OCI-M2 (cell line): Measurements from ENCODE around the gene NLGN2.
"Not testable (repeated sequence)": the region's sequence is repeated elsewhere in the genome, so short reads cannot be mapped to it uniquely, and the experiment has no call there.

Experiments
- DNase-seq: peaks from one replicate; lab custom pipeline; 2025; ENCODE audit not compliant: unreplicated experiment; lab: John Stamatoyannopoulos, UW

NLGN2 gene

DNA sequence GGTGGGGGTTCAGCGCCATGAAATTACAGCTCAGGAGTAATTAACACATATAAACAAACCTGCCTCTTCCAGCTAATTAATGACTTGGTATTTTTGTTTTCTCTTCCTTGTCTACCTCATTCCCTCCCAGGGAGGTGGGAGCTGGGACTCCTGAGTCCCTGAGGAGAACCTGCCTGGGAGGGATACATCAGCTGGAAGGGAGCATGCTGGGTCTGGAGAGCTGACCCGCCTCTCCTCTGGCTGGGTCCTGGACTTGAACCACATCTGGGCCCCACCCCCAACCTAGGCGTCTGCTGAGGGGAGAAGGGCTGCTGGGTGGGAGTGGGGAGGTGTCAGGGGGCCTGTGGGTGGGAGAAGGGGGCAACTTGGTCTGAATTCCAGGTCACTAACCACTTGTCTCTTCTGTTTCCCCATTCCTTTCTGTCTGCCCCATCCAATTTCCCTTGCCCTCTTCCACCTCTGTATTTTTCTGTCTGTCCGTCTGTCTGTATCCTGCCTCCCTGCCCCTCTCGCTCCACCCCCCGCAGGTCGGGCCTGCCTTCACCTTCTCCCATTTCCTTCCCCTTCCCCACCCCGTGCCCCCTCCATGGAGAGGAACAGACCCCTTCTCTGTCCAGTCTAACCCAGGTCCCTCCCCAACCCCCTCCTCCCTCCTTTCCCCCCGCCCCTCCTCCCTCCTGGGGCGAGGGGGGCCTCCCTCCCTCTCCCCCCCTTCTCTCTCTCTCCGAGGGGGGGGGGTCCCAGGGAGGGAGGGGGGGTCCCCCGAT lies at the start of gene NLGN2:
TSS of gene NLGN2 (plus strand) at position 361 of the 767 bp plus-strand sequence. CDS start 411 bp downstream, outside the sequence.
- no peak for DNase-seq

DNA sequence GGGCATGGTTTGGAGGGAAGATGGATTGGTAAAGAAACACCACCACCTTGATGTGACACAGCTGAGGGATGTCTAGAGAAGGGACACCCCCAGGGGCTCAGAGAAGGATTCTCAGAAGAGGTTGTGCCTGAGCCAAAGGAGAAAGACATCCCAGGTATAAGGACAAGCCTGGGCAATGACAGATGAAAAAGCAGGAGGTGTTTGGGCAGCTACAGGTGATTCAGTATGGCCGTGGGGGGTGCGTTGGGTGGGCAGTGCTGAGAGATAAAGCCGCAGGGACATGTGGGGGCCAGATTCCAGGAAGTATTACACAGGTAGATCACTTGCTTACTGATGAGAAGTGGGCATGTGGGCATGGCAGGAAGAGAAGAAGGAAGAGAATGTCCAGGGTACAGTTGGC lies 45.7 kb upstream of the NLGN2 start:
- no peak for DNase-seq

DNA sequence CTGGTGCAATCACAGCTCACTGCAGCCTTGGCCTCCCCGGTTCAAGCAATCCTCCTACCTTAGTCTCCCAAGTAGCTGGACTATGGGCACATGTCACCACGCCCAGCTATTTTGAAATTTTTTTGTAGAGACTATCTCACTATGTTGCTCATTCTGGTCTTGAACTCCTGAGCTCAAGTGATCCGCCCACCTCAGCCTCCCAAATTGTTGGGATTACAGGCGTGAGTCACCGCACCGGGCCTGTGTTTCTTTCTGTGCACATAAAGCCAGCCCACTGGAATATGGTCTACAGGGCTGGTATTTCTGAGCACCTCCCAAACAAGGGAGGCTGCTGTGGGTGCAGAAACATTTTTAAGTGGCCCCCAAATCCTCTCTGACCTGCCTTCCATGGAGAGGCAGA lies 44.3 kb upstream of the NLGN2 start:
- DNase-seq = no peak

DNA sequence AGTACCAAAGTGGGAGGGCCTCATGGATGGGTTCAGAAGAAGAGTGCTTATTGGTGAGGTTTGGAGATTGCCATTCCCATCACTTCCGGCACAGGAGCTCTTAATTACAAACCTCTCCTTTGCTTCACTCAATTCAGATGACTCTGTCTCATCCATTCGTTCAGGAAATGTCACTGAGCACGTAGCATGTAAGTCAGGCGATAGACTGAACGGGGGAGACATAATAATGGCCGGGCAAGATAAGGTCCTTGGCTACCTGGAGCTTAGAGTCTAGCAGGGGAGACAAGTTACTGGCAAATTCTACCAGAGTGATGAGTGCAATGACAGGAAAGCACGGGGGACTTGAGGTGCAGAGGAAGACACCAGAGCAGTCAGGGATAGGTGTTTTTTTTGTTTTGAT lies 41.7 kb upstream of the NLGN2 start:
- not testable (repeated sequence) for DNase-seq

DNA sequence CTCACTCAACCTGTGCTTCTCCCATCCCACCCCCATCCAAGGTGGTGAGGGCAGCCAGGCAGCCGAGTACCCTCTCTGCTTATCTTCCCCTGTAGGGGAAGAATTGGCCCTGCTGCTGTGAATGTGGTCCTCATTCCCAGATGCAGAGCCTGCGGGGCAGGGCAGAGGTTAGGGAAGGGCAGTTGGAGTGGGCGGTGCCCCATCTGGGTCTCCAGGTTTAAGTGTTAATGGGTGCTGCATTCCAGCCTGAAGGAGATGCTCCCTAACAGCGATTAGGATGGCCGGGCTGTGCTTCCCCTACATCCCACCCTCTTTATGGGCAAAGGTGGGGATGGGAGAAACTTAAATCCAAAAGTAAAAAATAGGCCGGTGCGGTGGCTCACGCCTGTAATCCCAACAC lies 40.6 kb upstream of the NLGN2 start:
- DNase-seq = no peak

DNA sequence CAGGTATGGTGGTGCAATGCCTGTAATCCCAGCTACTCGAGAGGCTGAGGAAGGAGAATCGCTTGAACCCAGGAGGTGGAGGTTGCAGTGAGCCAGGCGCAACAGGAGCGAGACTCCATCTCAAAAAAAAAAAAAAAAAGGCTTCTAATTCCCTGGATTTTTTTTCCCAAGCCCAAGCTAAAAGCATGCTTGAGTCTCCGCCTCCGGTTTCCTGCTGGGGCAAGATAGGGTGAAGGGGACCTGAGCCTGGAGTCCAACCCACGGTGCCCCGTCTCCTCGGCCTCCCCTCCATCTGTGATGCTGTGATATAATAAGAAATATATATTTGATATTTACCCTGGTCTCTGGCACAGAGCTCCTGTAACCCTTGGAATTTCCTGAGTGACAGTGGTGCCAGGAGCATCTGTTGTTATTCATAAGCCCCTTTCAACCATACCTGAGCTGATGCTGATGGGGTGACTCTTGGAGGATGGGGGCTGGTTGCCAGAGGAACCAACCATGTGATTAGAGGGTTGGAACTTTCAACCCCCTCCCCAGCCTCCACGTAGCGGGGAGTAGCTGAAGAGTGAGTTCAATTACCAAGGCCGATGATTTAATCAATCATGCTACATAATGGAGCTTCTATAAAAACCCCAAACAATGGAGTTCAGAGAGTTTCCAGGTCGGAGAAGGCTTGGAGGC lies 39.6 kb upstream of the NLGN2 start:
- no peak for DNase-seq

DNA sequence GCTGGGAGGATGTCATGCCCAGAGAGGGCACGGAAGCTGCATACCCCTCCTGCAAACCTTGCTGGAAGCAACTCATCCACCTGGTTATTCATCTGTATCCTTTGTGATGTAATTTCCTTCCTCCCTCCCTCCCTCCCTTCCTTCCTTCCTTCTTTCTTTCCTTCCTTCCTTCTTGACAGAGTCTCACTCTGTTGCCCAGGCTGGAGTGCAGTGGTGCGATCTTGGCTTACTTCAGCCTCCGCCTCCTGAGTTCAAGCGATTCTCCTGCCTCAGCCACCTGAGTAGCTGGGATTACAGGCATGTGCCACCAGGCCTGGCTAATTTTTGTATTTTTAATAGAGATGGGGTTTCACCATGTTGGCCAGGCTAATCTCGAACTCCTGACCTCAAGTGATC lies 39.0 kb upstream of the NLGN2 start:
- not testable (repeated sequence) for DNase-seq

DNA sequence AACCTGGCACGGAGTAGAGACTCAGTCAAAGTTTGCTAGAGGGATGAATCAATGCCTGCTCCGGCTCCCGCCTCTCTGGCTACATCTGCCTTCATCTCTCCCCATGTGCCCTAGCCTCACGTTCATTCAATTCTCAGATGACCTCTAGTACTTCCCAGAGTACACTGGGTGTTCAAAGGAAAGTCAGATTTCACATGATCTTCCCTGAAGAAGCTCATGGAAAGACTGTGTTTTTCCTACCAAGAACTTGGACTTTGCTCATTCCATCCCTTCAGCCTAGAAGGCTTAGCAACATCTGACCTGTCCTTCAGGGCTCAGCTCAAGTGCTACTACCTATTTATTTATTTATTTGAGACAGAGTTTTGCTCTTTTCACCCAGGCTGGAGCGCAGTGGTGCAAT lies 37.8 kb upstream of the NLGN2 start:
- DNase-seq = no peak

DNA sequence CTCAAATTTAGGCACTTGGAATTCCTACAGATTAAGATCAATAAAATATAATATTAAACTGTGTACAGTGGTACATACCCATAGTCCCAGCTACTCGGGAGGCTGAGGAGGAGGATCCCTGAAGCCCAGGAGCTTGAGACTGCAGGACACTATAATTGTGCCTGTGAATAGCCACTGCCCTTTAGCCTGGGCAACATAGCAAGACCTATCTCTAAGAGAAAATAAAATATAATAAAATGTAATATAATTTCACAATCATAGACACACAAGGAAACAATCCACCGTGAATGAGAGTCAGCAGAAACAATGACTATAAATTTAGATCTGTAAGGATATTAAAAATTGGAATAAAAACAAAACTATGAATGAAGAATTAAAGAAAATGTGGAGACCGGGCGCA lies 36.8 kb upstream of the NLGN2 start:
- no peak for DNase-seq

DNA sequence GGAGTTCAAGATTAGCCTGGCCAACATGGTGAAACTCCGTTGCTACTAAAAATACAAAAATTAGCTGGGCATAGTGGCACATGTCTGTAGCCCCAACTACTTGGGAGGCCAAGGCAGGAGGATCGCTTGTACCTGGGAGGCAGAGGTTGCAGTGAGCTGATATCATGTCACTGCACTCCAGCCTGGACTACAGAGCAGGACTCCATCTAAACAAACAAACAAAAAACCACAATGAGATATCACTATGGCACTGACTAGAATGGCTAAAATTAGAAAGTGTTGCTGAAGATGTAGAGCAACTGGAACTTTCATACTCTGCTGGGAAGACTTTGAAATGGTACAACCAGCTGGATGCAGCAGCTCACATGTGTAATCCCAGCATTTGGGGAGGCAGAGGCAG lies 33.3 kb upstream of the NLGN2 start:
- no peak for DNase-seq

DNA sequence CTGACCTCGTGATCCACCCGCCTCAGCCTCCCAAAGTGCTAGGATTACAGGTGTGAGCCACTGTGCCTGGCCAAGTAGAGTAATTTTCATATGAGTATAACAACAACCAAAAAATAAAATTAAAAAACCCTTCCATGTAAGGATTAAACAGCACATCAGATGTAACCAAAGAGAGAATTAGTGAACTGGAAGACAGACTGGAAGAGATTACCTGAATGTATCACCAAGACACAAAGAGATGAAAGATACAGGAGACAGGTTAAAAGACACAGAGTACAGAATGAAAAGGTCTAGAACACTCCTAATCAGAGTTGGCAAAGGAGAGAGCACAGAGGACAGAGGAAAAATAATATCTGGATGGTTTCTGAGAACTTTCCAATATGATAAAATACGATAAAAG lies 28.5 kb upstream of the NLGN2 start:
- no peak for DNase-seq

DNA sequence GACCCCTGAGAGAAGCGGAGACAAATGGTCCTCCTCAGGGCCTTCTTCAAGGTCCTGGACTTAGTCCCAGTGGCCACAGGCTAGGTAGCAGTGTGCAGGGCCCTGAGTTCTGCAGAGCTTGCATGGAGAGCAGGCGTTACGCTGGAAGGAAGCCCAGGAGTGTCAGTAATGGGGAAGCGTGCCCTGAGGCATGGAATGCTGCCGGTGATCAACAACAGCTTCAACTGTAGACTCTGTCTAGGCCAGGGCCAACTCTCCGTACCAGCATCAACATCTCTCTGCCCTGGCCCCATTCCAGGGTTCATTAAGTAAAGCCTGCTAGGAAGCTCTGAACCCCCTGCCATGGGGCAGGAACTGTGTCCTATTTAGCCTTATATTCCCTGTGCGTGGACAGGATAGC lies 27.3 kb upstream of the NLGN2 start:
- no peak for DNase-seq

DNA sequence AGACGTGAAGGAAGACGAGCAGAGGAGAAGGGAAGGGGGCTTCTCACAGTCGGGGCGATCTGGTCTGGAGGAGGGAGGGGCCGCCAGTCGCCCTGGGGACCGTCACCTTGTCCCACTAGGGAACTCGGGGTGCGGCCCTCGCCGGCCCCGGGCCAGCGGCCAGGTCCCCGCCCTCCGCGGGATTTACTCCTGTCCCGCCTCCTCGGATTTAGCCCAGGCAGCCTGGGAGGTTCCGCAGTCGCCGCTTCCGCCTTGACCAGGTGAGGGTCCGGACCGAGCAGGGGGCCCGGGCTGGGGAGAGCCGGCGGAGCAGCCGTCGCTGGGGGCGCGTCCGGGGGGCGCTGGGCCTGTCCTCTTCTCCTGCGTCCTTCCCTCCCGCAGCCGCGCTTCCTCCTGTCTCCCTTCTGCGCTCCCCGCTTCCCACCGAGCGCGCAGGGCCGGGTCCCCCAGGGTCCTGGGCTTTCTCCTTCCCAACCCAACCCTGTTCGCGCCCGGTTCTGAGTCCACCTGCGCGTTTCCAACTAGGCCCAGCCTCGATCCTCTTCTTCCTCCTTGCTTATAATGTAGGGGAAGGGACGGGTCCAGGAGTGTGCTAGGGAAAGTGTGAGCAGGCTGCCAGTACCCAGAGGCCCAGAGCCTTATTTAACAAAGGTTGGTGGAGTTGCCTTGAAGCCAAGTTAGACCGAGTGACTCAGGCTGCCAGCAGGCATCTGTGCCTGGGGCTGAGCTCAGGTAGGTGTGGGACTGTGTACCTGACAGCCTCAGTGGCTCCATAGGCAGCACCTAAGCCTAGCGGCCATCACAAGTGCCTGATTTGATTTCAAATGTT lies 26.6 kb upstream of the NLGN2 start, which contains the start of gene TNK1:
TSS of gene TNK1 (plus strand) at position 235 of the 829 bp plus-strand sequence. CDS start 1,838 bp downstream, outside the sequence.
- no peak for DNase-seq

DNA sequence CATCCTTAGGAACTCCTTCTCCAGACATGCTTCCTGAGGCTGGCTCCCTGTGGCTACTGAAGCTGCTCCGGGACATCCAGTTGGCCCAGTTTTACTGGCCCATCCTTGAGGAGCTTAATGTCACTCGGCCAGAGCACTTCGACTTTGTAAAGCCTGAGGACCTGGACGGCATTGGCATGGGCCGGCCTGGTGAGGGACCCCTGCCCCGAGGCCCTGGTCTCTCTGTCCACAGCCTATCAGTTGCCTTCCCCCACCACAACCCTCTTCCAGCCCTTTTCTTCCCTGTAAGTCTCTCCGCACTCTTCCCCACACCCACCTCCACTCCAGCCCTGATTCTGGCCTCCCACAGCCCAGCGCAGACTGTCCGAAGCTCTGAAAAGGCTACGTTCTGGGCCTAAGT lies 24.7 kb upstream of the NLGN2 start:
- no peak for DNase-seq

DNA sequence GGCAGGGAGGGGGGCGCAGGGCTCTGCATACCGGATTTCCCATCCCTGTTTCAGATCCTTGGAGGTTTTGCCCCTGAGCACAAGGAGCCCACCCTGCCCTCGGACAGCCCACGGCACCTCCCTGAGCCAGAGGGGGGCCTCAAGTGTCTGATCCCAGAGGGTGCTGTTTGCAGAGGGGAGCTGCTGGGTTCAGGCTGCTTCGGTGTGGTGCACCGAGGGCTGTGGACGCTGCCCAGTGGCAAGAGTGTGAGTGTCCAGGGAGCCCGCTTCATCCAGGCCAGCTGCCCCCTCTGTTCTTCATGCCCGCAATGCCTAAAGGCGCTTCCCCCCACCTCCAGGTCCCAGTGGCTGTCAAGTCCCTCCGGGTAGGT lies 24.3 kb upstream of the NLGN2 start:
- DNase-seq = no peak

DNA sequence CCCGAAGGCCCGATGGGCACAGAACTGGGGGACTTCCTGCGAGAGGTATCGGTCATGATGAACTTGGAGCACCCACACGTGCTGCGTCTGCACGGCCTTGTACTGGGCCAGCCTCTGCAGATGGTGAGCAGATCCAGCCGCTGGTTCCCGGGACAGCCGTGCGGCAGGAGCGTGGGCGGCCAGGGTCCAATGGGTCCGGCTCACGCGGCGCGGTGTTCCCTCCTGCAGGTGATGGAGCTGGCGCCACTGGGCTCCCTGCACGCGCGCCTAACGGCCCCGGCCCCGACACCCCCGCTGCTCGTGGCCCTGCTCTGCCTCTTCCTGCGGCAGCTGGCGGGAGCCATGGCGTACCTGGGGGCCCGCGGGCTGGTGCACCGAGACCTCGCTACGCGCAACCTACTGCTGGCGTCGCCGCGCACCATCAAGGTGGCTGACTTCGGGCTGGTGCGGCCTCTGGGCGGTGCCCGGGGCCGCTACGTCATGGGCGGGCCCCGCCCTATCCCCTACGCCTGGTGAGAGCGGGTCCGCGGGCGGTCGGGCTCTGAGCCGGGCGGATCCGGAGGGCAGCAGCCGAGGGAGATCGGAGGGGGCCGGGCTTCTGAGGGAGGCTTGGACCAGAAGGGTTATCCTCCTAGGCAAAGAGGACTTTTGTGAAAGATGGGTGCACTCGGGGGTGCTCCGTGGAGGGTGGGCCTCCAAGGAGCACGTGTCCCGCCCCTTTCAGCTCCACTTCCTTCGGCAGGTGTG lies 23.7 kb upstream of the NLGN2 start:
- DNase-seq = no peak

DNA sequence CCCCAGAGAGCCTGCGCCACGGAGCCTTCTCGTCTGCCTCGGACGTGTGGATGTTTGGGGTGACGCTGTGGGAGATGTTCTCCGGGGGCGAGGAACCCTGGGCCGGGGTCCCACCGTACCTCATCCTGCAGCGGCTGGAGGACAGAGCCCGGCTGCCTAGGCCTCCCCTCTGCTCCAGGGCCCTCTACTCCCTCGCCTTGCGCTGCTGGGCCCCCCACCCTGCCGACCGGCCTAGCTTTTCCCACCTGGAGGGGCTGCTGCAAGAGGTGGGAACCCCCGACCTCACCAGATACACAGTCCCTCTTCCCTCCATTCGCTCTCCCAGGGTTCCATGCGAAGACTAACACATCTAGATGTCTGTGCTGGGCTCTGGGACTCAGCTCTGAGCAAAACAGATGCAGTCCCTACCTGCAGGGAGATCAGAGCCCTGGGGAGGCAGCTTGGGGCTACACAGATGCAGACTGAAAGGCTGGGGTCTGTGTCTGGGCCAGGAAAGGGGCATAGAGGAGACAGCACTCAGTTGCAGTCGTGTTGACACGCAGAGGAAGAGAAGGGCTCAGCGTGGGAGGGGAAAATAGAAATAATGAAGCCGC lies 23.1 kb upstream of the NLGN2 start:
- no peak for DNase-seq

DNA sequence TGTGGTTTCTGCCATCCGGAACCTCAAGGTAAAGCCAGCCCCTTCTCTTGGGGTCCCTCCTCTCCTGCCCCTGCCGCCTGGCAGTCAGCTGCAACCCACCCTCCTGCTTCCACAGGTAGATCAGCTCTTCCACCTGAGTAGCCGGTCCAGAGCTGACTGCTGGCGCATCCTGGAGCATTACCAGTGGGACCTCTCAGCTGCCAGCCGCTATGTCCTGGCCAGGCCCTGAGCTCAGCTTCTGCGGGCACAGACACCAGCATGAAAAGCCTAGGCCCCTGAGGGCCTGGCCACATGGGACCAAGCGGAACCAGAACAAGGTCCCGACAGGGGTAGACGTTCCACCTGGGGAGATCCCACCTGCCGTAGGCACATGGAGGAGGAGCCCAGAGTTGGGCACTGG lies 18.8 kb upstream of the NLGN2 start:
- no peak for DNase-seq

DNA sequence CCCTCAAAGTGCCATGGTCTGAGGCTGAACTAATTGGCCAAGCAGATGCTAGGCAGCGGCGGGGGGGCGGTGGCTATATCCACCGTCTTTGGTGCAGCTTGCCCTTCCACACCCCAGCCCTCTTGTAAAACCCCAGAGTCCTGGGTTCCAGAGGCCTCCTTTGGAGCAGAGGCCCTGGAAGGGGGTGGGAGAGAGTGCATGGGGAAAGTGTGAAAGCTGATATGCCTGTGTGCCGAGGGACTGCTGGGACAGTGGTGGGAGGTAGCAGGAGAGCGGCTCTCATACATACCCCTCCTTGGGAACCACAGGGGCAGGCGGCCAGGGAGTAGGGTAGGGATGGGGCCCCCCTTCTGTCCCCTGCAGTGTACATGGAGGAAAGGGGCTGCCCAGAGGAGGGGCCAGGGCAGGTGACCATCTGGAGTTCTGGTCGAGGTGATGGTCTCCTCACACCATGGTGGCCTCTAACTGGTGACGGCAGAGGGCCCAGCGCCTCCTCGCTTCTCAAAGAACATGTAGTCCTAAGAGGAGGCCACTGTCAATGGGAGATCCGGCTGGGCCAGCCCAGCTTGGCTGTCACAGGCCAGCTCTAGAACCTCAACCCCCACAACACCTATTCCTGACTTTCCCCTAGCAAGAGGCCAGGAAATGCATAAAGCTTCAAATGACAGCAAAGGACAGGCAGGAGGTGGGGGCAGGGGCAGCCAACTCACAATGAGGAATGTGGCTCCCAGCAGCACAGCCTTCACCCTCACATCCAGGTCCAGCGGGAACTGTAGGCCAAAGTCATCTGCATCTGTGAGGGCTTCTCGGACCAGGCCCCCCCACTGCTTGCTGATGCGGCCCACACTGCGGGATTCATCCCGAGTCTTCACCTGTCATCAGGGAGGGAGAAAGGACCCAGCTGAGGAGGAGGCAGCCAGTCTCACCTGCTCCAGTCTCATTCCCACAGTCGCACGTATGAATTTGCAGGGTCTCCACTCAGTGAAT lies 17.4 kb upstream of the NLGN2 start:
- no peak for DNase-seq

DNA sequence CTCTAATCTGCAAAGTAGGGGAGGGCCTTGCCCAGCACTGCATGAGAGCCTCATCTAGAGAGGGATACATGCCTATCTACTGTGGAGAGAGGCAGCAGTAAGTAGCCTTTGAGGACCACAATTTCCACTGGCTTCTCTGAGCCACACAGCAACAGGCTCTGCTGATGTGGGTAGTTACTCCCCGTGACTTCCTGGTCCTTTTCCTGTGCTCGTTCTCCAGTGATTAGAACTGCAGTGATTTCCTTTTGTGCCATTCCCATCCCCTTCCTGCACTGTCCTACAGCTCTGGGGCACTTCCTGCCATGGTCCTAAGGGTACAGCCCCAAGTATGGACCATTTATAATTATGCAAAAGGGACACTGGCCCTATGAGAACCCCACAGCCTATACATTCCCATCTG lies 16.3 kb upstream of the NLGN2 start:
- DNase-seq = no peak
